ENCODE data around the gene CYB561A3.
"Not testable (repeated sequence)": the region's sequence is repeated elsewhere in the genome, so short reads cannot be mapped to it uniquely, and the experiment has no call there.

Gene CYB561A3

GRCh38 chr11:61361741-61362541 lies at the start of gene CYB561A3, which contains the start of gene TMEM138:
CYB561A3 (minus strand) TSS chr11:61361882; CDS start chr11:61356713, 5,169 bp downstream.
TMEM138 (plus strand) TSS chr11:61362374; CDS start chr11:61364391, 2,017 bp downstream.
- peak; percentile 96 for DNase-seq (ENCODE audit: low spot score)

GRCh38 chr11:61406991-61407728 lies 45.5 kb upstream of the CYB561A3 start:
- DNase-seq (ENCODE audit: low spot score), result no peak

- peak; percentile 78 for DNase-seq (ENCODE audit: low spot score)
Measured at GRCh38 chr11:61406067-61406466, 44.4 kb upstream of the CYB561A3 start.

- no peak for DNase-seq (ENCODE audit: low spot score)
Measured at GRCh38 chr11:61404641-61405040, 43.0 kb upstream of the CYB561A3 start.

GRCh38 chr11:61404103-61404502 lies 42.4 kb upstream of the CYB561A3 start:
- DNase-seq (ENCODE audit: low spot score), result no peak

- no peak for DNase-seq (ENCODE audit: low spot score)
Measured at GRCh38 chr11:61403658-61404057, 42.0 kb upstream of the CYB561A3 start.

GRCh38 chr11:61401573-61401972 lies 39.9 kb upstream of the CYB561A3 start:
- no peak for DNase-seq (ENCODE audit: low spot score)

- DNase-seq (ENCODE audit: low spot score), result no peak
Measured at GRCh38 chr11:61401173-61401572, 39.5 kb upstream of the CYB561A3 start.

GRCh38 chr11:61392981-61393595 lies 31.4 kb upstream of the CYB561A3 start:
- peak; percentile 38 for DNase-seq (ENCODE audit: low spot score)

- no peak for DNase-seq (ENCODE audit: low spot score)
Measured at GRCh38 chr11:61390161-61390560, 28.5 kb upstream of the CYB561A3 start.

GRCh38 chr11:61384271-61385242 lies 22.9 kb upstream of the CYB561A3 start:
- DNase-seq (ENCODE audit: low spot score), result no peak

GRCh38 chr11:61383859-61384258 lies 22.2 kb upstream of the CYB561A3 start:
- not testable (repeated sequence) for DNase-seq (ENCODE audit: low spot score)

- DNase-seq (ENCODE audit: low spot score), result no peak
Measured at GRCh38 chr11:61380884-61381283, 19.2 kb upstream of the CYB561A3 start.

- no peak for DNase-seq (ENCODE audit: low spot score)
Measured at GRCh38 chr11:61378713-61379313, 17.1 kb upstream of the CYB561A3 start.

- no peak for DNase-seq (ENCODE audit: low spot score)
Measured at GRCh38 chr11:61377461-61378160, 15.9 kb upstream of the CYB561A3 start.

- no peak for DNase-seq (ENCODE audit: low spot score)
Measured at GRCh38 chr11:61375761-61376108, 14.1 kb upstream of the CYB561A3 start.

GRCh38 chr11:61372659-61373420 lies 11.2 kb upstream of the CYB561A3 start:
- no peak for DNase-seq (ENCODE audit: low spot score)

GRCh38 chr11:61370349-61371005 lies 8.8 kb upstream of the CYB561A3 start:
- no peak for DNase-seq (ENCODE audit: low spot score)

All from Ammon's horn (tissue), 1 donor.